ENCODE data around the gene COLEC11. TPM values are rescaled to one million over a fixed set of nuclear protein-coding genes. Genes with fewer than 3 reads are reported as not detected.
"Not testable (repeated sequence)": the region's sequence is repeated elsewhere in the genome, so short reads cannot be mapped to it uniquely, and the experiment has no call there.

COLEC11 gene
- polyA plus RNA-seq, 1 experiment, result 0.15 TPM

GRCh38 chr2:3635171-3635974 lies 40.5 kb downstream of the COLEC11 start:
- H3K27me3 ChIP-seq (ENCODE audit: control insufficient read depth, insufficient read depth, low read length), result no peaks in the 10 kb centered on the region; the same call in 1 of the 2 replicates
- no peak for TF ChIP-seq CTCF (IDR thresholded peaks at IDR 0.05; ENCODE audit: insufficient read depth, low read depth, low read length)
- DNase-seq (ENCODE audit: low read depth), result no peak
- ChIA-PET CTCF (interaction anchor here (1.0 to 3.4 kb wide), 3 partner anchors 16 to 19 kb away, joined by 3 to 15 read pairs (median 3); no protein-coding TSS in a partner anchor), POLR2A (no interaction called here)
- H3K36me3 ChIP-seq (ENCODE audit: control insufficient read depth, insufficient read depth, low read length), result no peaks in the 10 kb centered on the region
- H3K4me3 ChIP-seq (ENCODE audit: low read depth, low read length), result peak overlapping the region; percentile 29

- CTCF ChIA-PET, result interaction anchor here (3.4 kb wide), 1 partner anchor 15 kb away, joined by 15 read pairs; no protein-coding TSS in a partner anchor
- DNase-seq (ENCODE audit: low read depth); POLR2A ChIA-PET: not testable (repeated sequence)
Measured at GRCh38 chr2:3635975-3636327, 41.0 kb downstream of the COLEC11 start.

GRCh38 chr2:3636586-3637310 lies 41.8 kb downstream of the COLEC11 start:
- DNase-seq (ENCODE audit: low read depth), result no peak
- no peak for TF ChIP-seq CTCF (IDR thresholded peaks at IDR 0.05; ENCODE audit: insufficient read depth, low read depth, low read length)
- Histone ChIP-seq H3K27me3 (ENCODE audit: control insufficient read depth, insufficient read depth, low read length) (no peaks in the 10 kb centered on the region; the same call in 1 of the 2 replicates), H3K4me3 (ENCODE audit: low read depth, low read length) (no peak overlapping the region), H3K36me3 (ENCODE audit: control insufficient read depth, insufficient read depth, low read length) (no peaks in the 10 kb centered on the region)
- ChIA-PET POLR2A (no interaction called here), CTCF (interaction anchor here (1.6 to 3.4 kb wide), 2 partner anchors 8 to 15 kb away, joined by 4 to 15 read pairs; no protein-coding TSS in a partner anchor)

More at GRCh38 chr2:3635975-3636327, 41.0 kb downstream of the COLEC11 start:
- H3K36me3 ChIP-seq (ENCODE audit: control insufficient read depth, insufficient read depth, low read length); H3K27me3 ChIP-seq (ENCODE audit: control insufficient read depth, insufficient read depth, low read length): not testable (repeated sequence)
- H3K4me3 ChIP-seq (ENCODE audit: low read depth, low read length), result peak overlapping the region; percentile 29

GRCh38 chr2:3637311-3637675 lies 42.4 kb downstream of the COLEC11 start:
- H3K36me3 ChIP-seq (ENCODE audit: control insufficient read depth, insufficient read depth, low read length), result no peaks in the 10 kb centered on the region
- ChIA-PET POLR2A (no interaction called here), CTCF (interaction anchor here (1.6 to 3.4 kb wide), 2 partner anchors 9 to 14 kb away, joined by 4 to 15 read pairs; no protein-coding TSS in a partner anchor)
- no peaks in the 10 kb centered on the region; the same call in 1 of the 2 replicates for H3K27me3 ChIP-seq (ENCODE audit: control insufficient read depth, insufficient read depth, low read length)
- no peak overlapping the region for H3K4me3 ChIP-seq (ENCODE audit: low read depth, low read length)
- TF ChIP-seq CTCF (IDR thresholded peaks at IDR 0.05; ENCODE audit: insufficient read depth, low read depth, low read length), result no peak
- no peak for DNase-seq (ENCODE audit: low read depth)

GRCh38 chr2:3637692-3638455 lies 43.0 kb downstream of the COLEC11 start:
- no peaks in the 10 kb centered on the region; the same call in 1 of the 2 replicates for H3K27me3 ChIP-seq (ENCODE audit: control insufficient read depth, insufficient read depth, low read length)
- H3K4me3 ChIP-seq (ENCODE audit: low read depth, low read length), result no peak overlapping the region
- ChIA-PET POLR2A (no interaction called here), CTCF (interaction anchor here (1.6 to 3.4 kb wide), 2 partner anchors 9 to 13 kb away, joined by 4 to 15 read pairs; no protein-coding TSS in a partner anchor)
- no peaks in the 10 kb centered on the region for H3K36me3 ChIP-seq (ENCODE audit: control insufficient read depth, insufficient read depth, low read length)
- no peak for DNase-seq (ENCODE audit: low read depth)
- TF ChIP-seq CTCF (IDR thresholded peaks at IDR 0.05; ENCODE audit: insufficient read depth, low read depth, low read length), result no peak

Data from BJ (cell line).